Prostate gland (tissue), 2 donors: ENCODE measurements around the gene DHX32.
"Not testable (repeated sequence)": the region's sequence is repeated elsewhere in the genome, so short reads cannot be mapped to it uniquely, and the experiment has no call there.

Experiments
- CTCF ChIP-seq, 4 experiments: fragments of 200-600 bp in 2 of 4; fragments of 450-650 bp in 2 of 4; sonication (generic) in 2 of 4; IDR thresholded peaks; 1 replicate in 3 of 4; 2 replicates in 1 of 4; pipeline ENCODE4 v1.5.1; 2016 to 2019; ENCODE audit warnings: antibody characterized with exemption in 4 of 4, mild to moderate bottlenecking in 2 of 4, moderate library complexity in 2 of 4
- POLR2A ChIP-seq: fragments of 450-650 bp; IDR thresholded peaks from one replicate; pipeline ENCODE4 v1.6.1; 2016; ENCODE audit warnings: antibody characterized with exemption, mild to moderate bottlenecking
- POLR2AphosphoS5 ChIP-seq: sonication (generic); formaldehyde crosslinking; IDR thresholded peaks from one replicate; pipeline ENCODE4 v1.6.1; 2017; ENCODE audit warnings: antibody characterized with exemption

DNA sequence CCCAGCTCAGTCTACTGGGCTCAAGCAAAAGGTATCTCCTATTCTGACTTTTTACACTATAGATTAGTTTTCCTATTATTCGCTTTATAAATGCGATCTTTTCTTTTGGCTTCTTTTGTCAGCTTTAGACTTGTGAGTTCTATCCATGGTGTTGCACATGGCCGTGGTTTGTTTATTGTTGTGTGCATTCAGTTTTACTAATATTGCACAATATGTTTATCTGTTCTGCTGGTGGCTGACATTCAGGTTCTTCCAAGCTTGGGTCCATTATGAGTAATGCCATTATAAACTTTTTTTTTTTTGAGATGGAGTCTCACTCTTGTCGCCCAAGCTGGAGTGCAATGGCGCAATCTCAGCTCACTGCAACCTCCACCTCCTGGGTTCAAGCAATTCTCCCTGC is 46.2 kb upstream of the DHX32 start:
- TF ChIP-seq CTCF (IDR thresholded peaks at IDR 0.05); POLR2A; POLR2AphosphoS5: not testable (repeated sequence)
